ENCODE results near the gene PKP3.

- TF ChIP-seq CTCF (IDR thresholded peaks at IDR 0.05) (no peak), POLR2A (IDR thresholded peaks at IDR 0.05) (no peak)
Measured at GRCh38 chr11:440065-441042, 46.3 kb downstream of the PKP3 start.

All from vagina (tissue), 2 donors.